ENCODE results near the gene IFI44. TPM values are rescaled to one million over a fixed set of nuclear protein-coding genes. Genes with fewer than 3 reads are reported as not detected.
A peak's percentile ranks its signal among the peaks of the same experiment; 100 is the strongest.

IFI44 gene
- total and polyA plus RNA-seq, 2 of the 8 experiments (the other 6 are each of a cell fraction or from before 2014, with no cell fraction given) = not detected

DNA sequence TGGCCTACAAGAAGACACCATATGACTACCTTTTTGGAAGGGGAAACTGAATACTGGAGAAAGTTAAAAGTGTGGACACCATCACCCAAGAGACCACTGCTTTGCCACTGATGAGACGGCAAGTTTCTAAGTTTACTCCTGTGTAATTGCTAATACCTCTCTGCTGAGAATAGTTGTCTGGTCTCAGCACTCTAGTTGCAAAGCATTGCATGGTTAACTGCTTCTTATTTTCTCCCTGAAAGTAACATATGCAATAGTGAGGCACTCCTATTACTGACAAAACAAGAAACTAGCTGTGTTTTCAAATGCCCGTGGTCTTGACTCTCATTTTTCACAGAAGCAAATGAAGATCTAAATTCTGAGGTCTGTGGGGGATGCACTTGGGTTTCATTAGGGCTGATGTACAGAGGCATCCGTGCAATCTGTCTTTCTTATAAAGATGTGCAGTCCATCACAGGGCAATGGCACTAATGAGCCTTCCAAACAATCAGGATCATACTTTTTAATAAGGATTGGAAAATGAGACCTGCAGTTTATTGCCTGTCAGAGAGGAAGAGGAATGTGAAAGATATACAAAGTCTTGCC, 62.9 kb downstream of the IFI44 start:
- Histone ChIP-seq H2BK120ac (replicated peaks; ENCODE audit: low read depth, low read length) (no peak overlapping the region), H3K23ac (ENCODE audit: insufficient read length) (no peak overlapping the region), H4K8ac (ENCODE audit: extremely low read depth, insufficient read depth, low read length) (no peak overlapping the region), H3K4ac (replicated peaks; ENCODE audit: insufficient read length, low read depth, low read length) (no peak overlapping the region), H2BK12ac (ENCODE audit: low read depth, low read length) (no peak overlapping the region), H4K20me1 (replicated peaks in 1 of 2; ENCODE audit: control insufficient read depth in 1 of 2, insufficient read depth in 2 of 2, low read length in 2 of 2) (no peaks in the 10 kb centered on the region), H3K27ac (ENCODE audit: low read depth, low read length) (no peak overlapping the region), H2BK5ac (ENCODE audit: low read depth, low read length) (no peak overlapping the region), H3K36me3 (ENCODE audit: control insufficient read depth in 2 of 4, insufficient read depth in 4 of 4, low read length in 3 of 4) (no peaks in the 10 kb centered on the region), H3K4me3 (ENCODE audit: extremely low read depth in 1 of 4, insufficient read depth in 2 of 4, low read depth in 3 of 4, low read length in 4 of 4) (no peak overlapping the region), H2BK20ac (ENCODE audit: low read length) (no peak overlapping the region), H3K9me3 (ENCODE audit: insufficient read depth in 2 of 2, low read depth in 1 of 2, low read length in 1 of 2) (no peaks in the 10 kb centered on the region), H2AK5ac (ENCODE audit: low read depth, low read length) (no peak overlapping the region), H3K56ac (replicated peaks; ENCODE audit: insufficient read length, low read depth, low read length) (no peak overlapping the region), H4K5ac (ENCODE audit: insufficient read length, low read depth, low read length) (no peak overlapping the region), H3K4me1 (replicated peaks in 1 of 4; ENCODE audit: control insufficient read depth in 3 of 4, insufficient read depth in 4 of 4, low read length in 3 of 4) (no peaks in the 10 kb centered on the region), H3K18ac (ENCODE audit: extremely low read depth, low read length) (no peak overlapping the region), H4K91ac (replicated peaks; ENCODE audit: insufficient read length, low read length) (no peak overlapping the region), H3K23me2 (ENCODE audit: low read depth, low read length) (no peaks in the 10 kb centered on the region), H2AFZ (ENCODE audit: low read length) (peak overlapping the region; percentile 13; the same call in 1 of the 2 replicates), H3K4me2 (ENCODE audit: insufficient read depth in 1 of 2, low read depth in 2 of 2, low read length in 2 of 2) (no peak overlapping the region), H2BK15ac (ENCODE audit: low read length) (no peak overlapping the region), H3K9ac (replicated peaks in 1 of 4; ENCODE audit: extremely low read depth in 1 of 4, low read depth in 3 of 4, low read length in 3 of 4) (no peak overlapping the region), H3K79me1 (ENCODE audit: low read depth, low read length) (no peaks in the 10 kb centered on the region), H3K79me2 (ENCODE audit: control insufficient read depth in 1 of 2, insufficient read depth in 2 of 2, low read length in 2 of 2) (no peaks in the 10 kb centered on the region), H3K27me3 (replicated peaks in 1 of 4; ENCODE audit: control insufficient read depth in 3 of 4, extremely low read depth in 1 of 4, insufficient read depth in 3 of 4, low read length in 3 of 4) (no peaks in the 10 kb centered on the region), H3K14ac (ENCODE audit: insufficient read length) (no peak overlapping the region)
- FAIRE-seq (no peak), DNase-seq (ENCODE audit: low read depth in 1 of 2, low spot score in 2 of 2) (no peak)
- TF ChIP-seq TAF1 (IDR thresholded peaks at IDR 0.05; ENCODE audit: low read depth, low read length) = no peak
- no peak for TF ChIP-seq RAD21 (IDR thresholded peaks at IDR 0.05 in 1 of 2, conservative IDR thresholded peaks at IDR 0.05 in 1 of 2; ENCODE audit: low read depth in 2 of 2, low read length in 2 of 2)
- no peak for TF ChIP-seq CHD2 (IDR thresholded peaks at IDR 0.05; ENCODE audit: low read length)
- POLR2A ChIA-PET (ENCODE audit: partially characterized antibody) = interaction anchor here (0.6 kb wide), 1 partner anchor 8 kb away, joined by 3 read pairs; no protein-coding TSS in a partner anchor
- CTCF ChIA-PET (ENCODE audit: partially characterized antibody) = interaction anchor here (1.0 kb wide), 1 partner anchor 10 kb away, joined by 3 read pairs; no protein-coding TSS in a partner anchor
- WGBS, 2 experiments (ENCODE audit: extremely low coverage in 1 of 2, insufficient coverage in 1 of 2, insufficient read length in 1 of 2, insufficient replicate concordance in 2 of 2, low coverage in 1 of 2, low lambda C conversion rate in 2 of 2, missing lambda C conversion rate in 1 of 2) = 90% methylated on average over 3 of the region's 3 CpGs; no CpG with 5 or more reads in 1 of the 2 experiments
